ENCODE measurements around the gene DYNC2LI1. TPM values are rescaled to one million over a fixed set of nuclear protein-coding genes. Genes with fewer than 3 reads are reported as not detected.

Gene DYNC2LI1
- polyA plus RNA-seq, 5 donors: 68.2 to 113 (median 101) TPM

- DNase-seq: no peak
Observed at GRCh38 chr2:43810888-43811287, 37.0 kb downstream of the DYNC2LI1 start.

GRCh38 chr2:43812006-43812405 is 38.2 kb downstream of the DYNC2LI1 start:
- no peak for DNase-seq

GRCh38 chr2:43812947-43813346 is 39.1 kb downstream of the DYNC2LI1 start:
- no peak for DNase-seq

GRCh38 chr2:43814711-43815110 is 40.9 kb downstream of the DYNC2LI1 start:
- no peak for DNase-seq

- DNase-seq: no peak
Observed at GRCh38 chr2:43818761-43819160, 44.9 kb downstream of the DYNC2LI1 start.

DNA sequence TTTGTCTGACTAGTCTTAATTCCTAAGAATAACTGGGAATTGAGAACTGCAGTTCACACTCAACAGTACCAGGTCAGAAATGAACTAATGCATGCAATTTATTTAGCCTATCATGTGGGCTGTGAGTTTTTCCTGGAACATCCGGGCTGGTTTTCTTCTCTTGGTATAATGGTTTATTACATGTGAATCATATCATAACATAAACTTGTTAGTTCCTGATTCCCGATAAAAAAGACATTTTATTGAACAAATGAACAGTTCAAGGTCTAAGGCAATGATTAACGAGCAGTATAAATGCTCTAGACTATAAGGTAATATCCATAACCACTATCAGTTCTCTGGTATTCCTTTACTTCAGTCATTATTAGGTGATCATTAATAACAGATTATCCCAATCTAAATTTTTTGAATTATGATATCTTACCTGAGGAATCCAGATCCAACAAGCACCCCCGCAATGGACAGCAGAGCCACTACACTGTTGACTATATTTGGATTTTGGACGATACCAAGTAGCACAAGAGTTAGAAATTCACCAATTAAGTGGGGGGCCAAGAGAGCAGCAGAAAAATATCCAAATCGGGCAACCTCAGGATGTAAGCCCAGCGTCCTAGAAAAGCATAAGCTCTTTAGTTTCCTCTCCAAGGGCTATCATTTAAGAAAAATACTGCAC is 45.8 kb downstream of the DYNC2LI1 start:
- no peak for DNase-seq

DNA sequence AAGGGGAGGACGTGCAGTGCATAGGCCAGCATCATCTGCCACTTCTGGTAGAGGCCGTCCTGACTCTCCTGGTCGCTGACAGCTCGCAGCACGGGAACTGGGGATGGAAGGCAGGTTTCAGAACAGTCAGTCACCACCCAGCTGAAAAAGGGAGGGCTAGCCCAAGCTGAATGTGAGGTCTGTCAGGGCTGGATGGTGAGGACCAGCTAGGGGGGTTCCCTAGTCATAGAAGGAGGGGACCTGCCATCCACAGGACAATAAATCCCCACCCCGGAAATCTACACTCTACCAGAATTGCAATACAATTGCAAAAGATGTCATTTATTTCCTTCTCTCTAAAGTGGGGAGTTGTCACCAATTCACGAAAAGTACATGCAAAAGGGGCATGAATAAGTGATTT is 49.0 kb downstream of the DYNC2LI1 start:
- DNase-seq: no peak

DNA sequence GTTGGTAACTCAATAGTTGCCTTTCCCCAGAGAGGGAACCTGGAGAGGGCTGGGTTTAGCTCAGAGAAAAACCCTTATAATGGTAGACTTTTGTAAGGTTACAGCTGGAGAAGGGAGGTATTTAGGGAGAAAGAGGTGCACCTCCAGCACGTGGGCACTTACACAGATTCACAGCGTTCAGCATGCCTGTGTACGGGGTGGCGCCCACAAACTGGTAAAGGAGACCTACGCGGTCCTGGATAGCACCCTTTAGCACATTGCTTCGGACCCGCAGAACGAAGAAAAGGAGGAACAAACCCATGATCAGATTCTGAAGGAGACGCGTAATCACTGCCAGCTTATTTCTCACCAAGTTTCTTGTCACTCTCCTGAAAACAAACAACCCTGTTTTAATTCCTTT is 49.9 kb downstream of the DYNC2LI1 start:
- DNase-seq: no peak

DNA sequence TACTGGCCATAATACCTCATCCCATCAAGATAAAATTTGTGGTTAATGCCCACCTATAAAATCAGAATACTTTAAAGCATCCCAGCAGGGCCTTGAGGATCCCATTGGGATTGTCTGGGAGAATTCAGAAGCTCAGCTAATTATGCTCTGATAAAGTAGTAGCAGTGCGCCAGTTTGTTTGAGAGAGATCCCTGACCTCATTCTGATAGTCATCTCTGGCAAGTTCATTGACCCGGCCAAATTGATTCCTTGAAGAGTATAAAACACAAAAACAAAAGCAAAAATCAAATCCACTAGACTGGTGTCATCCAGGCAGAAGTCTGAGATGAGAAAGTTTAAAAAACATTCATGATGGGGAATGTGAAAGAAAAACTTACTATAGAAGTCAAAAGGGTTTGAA is 50.7 kb downstream of the DYNC2LI1 start:
- DNase-seq: no peak

- no peak for DNase-seq
Observed at GRCh38 chr2:43824951-43825493, 51.2 kb downstream of the DYNC2LI1 start.

GRCh38 chr2:43825841-43826240 is 52.0 kb downstream of the DYNC2LI1 start:
- no peak for DNase-seq

GRCh38 chr2:43826305-43827250 is 52.7 kb downstream of the DYNC2LI1 start:
- no peak for DNase-seq

GRCh38 chr2:43831543-43832294 is 57.9 kb downstream of the DYNC2LI1 start:
- peak in 1 of 2 donors; percentile 12 for DNase-seq

- DNase-seq: no peak
Observed at GRCh38 chr2:43832457-43832856, 58.6 kb downstream of the DYNC2LI1 start.

- no peak for DNase-seq
Observed at GRCh38 chr2:43837033-43837432, 63.2 kb downstream of the DYNC2LI1 start.

GRCh38 chr2:43837831-43838559 is 64.2 kb downstream of the DYNC2LI1 start:
- DNase-seq: no peak

DNA sequence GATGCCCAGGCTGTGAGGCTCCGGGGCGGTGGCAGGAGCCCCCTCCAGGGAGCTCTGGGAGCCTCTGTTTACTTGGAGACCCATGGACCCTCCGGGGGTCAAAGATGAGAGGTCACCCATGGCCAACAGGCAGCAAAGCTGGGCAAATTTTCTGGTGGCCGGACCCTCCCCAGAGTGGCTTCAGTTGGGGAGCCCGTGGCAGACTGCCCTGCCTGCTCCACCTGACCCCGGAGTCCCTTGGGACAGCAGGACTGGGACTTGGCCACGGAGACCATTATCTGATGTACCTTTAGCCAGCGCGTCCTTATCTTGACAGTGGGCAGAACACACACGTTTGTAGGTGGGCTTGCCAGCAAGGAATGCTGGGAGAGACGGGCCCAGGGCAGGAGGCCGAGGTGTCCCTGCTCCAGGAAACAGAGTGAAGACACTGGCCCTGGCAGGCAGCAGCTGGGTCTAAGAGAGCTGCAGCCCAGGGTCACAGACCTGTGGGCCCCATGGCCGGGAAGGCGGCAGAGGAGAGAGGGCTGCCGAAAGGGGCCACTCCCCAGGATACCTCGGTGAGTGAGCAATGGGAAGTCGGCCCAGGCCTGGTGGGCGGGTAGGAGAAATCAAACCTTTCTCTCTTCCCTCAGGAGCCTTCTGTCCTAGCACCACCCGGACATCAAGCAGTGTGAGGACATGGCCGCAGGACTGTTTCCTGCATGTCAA is 64.9 kb downstream of the DYNC2LI1 start, which contains the start of the genes ABCG5 and ABCG8:
ABCG5 (minus strand) TSS at position 280 of the 708 bp plus-strand sequence; CDS start at position 120, 160 bp downstream.
ABCG8 (plus strand) TSS at position 412 of the 708 bp plus-strand sequence; CDS start at position 495, 83 bp downstream.
- no peak for DNase-seq

GRCh38 chr2:43839776-43840564 is 66.1 kb downstream of the DYNC2LI1 start:
- DNase-seq: no peak

DNA sequence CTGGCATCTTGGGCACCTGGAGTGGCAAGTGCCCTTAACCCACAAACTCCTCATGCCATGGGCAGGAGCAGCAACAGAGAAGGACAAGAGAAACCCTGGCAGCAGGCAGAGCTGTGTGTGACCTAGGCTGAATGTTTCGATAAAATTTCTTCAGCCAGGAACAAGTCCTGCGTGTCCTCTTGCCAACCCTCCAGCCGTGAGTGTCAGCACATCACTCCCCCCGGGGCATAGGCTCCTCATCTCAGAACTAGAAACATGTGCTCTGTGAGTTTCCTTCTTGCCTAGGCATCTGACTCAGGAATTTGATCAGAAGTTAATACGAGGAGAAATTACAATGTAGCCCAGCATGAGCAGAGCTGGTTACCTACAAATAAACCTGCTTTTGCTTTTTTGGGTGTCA is 67.1 kb downstream of the DYNC2LI1 start:
- DNase-seq: no peak

Data from right lung (tissue), 5 donors.